H1 (cell line): ENCODE results near the gene NSFL1C. TPM values are rescaled to one million over a fixed set of nuclear protein-coding genes. Genes with fewer than 3 reads are reported as not detected.

Experiments
- CTCF ChIA-PET: fragments of 300-600 bp; sonication (Branson Sonifier 250); formaldehyde crosslinking; loops from one replicate; lab custom pipeline; 2021; ENCODE audit not compliant: partially characterized antibody; lab: Charles Lee
- POLR2A ChIA-PET: fragments of 300-600 bp; sonication (Branson Sonifier 250); formaldehyde crosslinking; loops from one replicate; lab custom pipeline; 2021; ENCODE audit warnings: inconsistent platforms; ENCODE audit not compliant: partially characterized antibody; lab: Charles Lee
- DNase-seq, 2 experiments: peaks; one replicate each; pipeline versions ENCODE4 v3.0.0 to v3.0.0-alpha.2; 2010 to 2022; ENCODE audit warnings: low spot score in 2 of 2, low read depth in 1 of 2, mixed read lengths in 1 of 2
- FAIRE-seq: peaks from 2 replicates; lab custom pipeline; 2011; peaks lifted over from hg19 to GRCh38; lab: Jason Lieb, UNC
- H2AFZ ChIP-seq: 2 replicates; pipeline ENCODE4 v1.8.1; 2012; ENCODE audit warnings: low read length, inconsistent platforms
- H2AK5ac ChIP-seq: 2 replicates; pipeline ENCODE4 v1.6.1; 2013; ENCODE audit warnings: low read depth, low read length
- H2BK120ac ChIP-seq: replicated peaks from 2 replicates; pipeline ENCODE3; 2013; ENCODE audit warnings: low read depth, low read length, inconsistent platforms
- H2BK12ac ChIP-seq: 2 replicates; pipeline ENCODE4 v1.6.1; 2013; ENCODE audit warnings: low read depth, low read length
- H2BK15ac ChIP-seq: 2 replicates; pipeline ENCODE4 v1.6.1; 2013; ENCODE audit warnings: low read length
- H2BK20ac ChIP-seq: 2 replicates; pipeline ENCODE4 v1.6.1; 2013; ENCODE audit warnings: low read length
- H2BK5ac ChIP-seq: 2 replicates; pipeline ENCODE4 v1.6.1; 2013; ENCODE audit warnings: low read depth, low read length
- H3K14ac ChIP-seq: 2 replicates; pipeline ENCODE4 v1.6.1; 2013; ENCODE audit warnings: inconsistent platforms; ENCODE audit not compliant: insufficient read length
- H3K18ac ChIP-seq: 2 replicates; pipeline ENCODE4 v1.6.1; 2013; ENCODE audit warnings: low read length; ENCODE audit errors: extremely low read depth
- H3K23ac ChIP-seq: 2 replicates; pipeline ENCODE4 v1.6.1; 2013; ENCODE audit warnings: inconsistent platforms; ENCODE audit not compliant: insufficient read length
- H3K23me2 ChIP-seq: 2 replicates; pipeline ENCODE4 v1.6.1; 2013; ENCODE audit warnings: low read depth, low read length
- H3K27ac ChIP-seq: 2 replicates; pipeline ENCODE4 v1.6.1; 2011; ENCODE audit warnings: low read depth, low read length, inconsistent platforms
- H3K27me3 ChIP-seq, 4 experiments: replicated peaks in 1 of 4; 1 replicate in 1 of 4; 2 replicates in 3 of 4; pipeline versions ENCODE4 v1.6.1 to v1.8.1; 2011 to 2013; ENCODE audit warnings: low read length in 3 of 4, mild to moderate bottlenecking in 3 of 4, inconsistent platforms in 2 of 4, mixed read lengths in 2 of 4, moderate library complexity in 1 of 4; ENCODE audit not compliant: control insufficient read depth in 3 of 4, insufficient read depth in 3 of 4; ENCODE audit errors: extremely low read depth in 1 of 4
- H3K36me3 ChIP-seq, 4 experiments: 2 replicates each; pipeline versions ENCODE4 v1.6.1 to v1.8.1; 2011 to 2013; ENCODE audit warnings: mild to moderate bottlenecking in 4 of 4, low read length in 3 of 4, moderate library complexity in 2 of 4, control low read depth in 1 of 4, inconsistent platforms in 1 of 4; ENCODE audit not compliant: insufficient read depth in 4 of 4, control insufficient read depth in 2 of 4
- H3K4ac ChIP-seq: replicated peaks from 2 replicates; pipeline ENCODE3; 2013; ENCODE audit warnings: low read length, low read depth, mixed read lengths, inconsistent platforms; ENCODE audit not compliant: insufficient read length
- H3K4me1 ChIP-seq, 4 experiments: replicated peaks in 1 of 4; 1 replicate in 1 of 4; 2 replicates in 3 of 4; pipeline versions ENCODE4 v1.6.1 to v1.8.1; 2011 to 2013; ENCODE audit warnings: low read length in 3 of 4, inconsistent platforms in 2 of 4, mixed read lengths in 1 of 4; ENCODE audit not compliant: insufficient read depth in 4 of 4, control insufficient read depth in 3 of 4
- H3K4me2 ChIP-seq, 2 experiments: 2 replicates each; pipeline versions ENCODE4 v1.6.1 to v1.8.1; 2011 to 2013; ENCODE audit warnings: low read depth in 2 of 2, low read length in 2 of 2, control low read depth in 1 of 2, inconsistent platforms in 1 of 2, mild to moderate bottlenecking in 1 of 2; ENCODE audit not compliant: insufficient read depth in 1 of 2
- H3K4me3 ChIP-seq, 4 experiments: fragments of 200-600, 300-600 bp in 1 of 4; sonication (generic), shearing (Covaris generic), sonication (Bioruptor Twin) in 1 of 4; 2 replicates each; pipeline versions ENCODE4 v1.5.1 to v1.8.1; 2011 to 2016; ENCODE audit warnings: low read length in 4 of 4, low read depth in 3 of 4, control low read depth in 2 of 4, inconsistent platforms in 2 of 4, mild to moderate bottlenecking in 2 of 4, mixed read lengths in 1 of 4, moderate library complexity in 1 of 4; ENCODE audit not compliant: insufficient read depth in 2 of 4; ENCODE audit errors: extremely low read depth in 1 of 4
- H3K56ac ChIP-seq: replicated peaks from 2 replicates; pipeline ENCODE3; 2013; ENCODE audit warnings: low read depth, mild to moderate bottlenecking, mixed read lengths, low read length, inconsistent platforms; ENCODE audit not compliant: insufficient read length
- H3K79me1 ChIP-seq: 2 replicates; pipeline ENCODE4 v1.6.1; 2013; ENCODE audit warnings: low read depth, low read length, control low read depth
- H3K79me2 ChIP-seq, 2 experiments: 2 replicates each; pipeline versions ENCODE4 v1.6.1 to v1.8.1; 2012 to 2013; ENCODE audit warnings: low read length in 2 of 2, mild to moderate bottlenecking in 2 of 2, inconsistent platforms in 1 of 2; ENCODE audit not compliant: insufficient read depth in 2 of 2, control insufficient read depth in 1 of 2
- H3K9ac ChIP-seq, 4 experiments: replicated peaks in 1 of 4; 1 replicate in 1 of 4; 2 replicates in 3 of 4; pipeline versions ENCODE4 v1.6.1 to v1.8.1; 2011 to 2013; ENCODE audit warnings: low read depth in 3 of 4, low read length in 3 of 4, control low read depth in 2 of 4, mild to moderate bottlenecking in 2 of 4, moderate library complexity in 2 of 4, inconsistent platforms in 1 of 4; ENCODE audit errors: extremely low read depth in 1 of 4
- H3K9me3 ChIP-seq, 2 experiments: 2 replicates each; pipeline versions ENCODE4 v1.6.1 to v1.8.1; 2012 to 2013; ENCODE audit warnings: mild to moderate bottlenecking in 2 of 2, moderate library complexity in 2 of 2, control low read depth in 1 of 2, inconsistent platforms in 1 of 2, low read depth in 1 of 2, low read length in 1 of 2, mixed read lengths in 1 of 2; ENCODE audit not compliant: insufficient read depth in 2 of 2
- H4K20me1 ChIP-seq, 2 experiments: replicated peaks in 1 of 2; 2 replicates each; pipeline versions ENCODE3 to v1.8.1; 2011 to 2013; ENCODE audit warnings: inconsistent platforms in 2 of 2, low read length in 2 of 2, mild to moderate bottlenecking in 1 of 2; ENCODE audit not compliant: insufficient read depth in 2 of 2, control insufficient read depth in 1 of 2
- H4K5ac ChIP-seq: 2 replicates; pipeline ENCODE4 v1.6.1; 2013; ENCODE audit warnings: low read length, low read depth, mixed read lengths, inconsistent platforms; ENCODE audit not compliant: insufficient read length
- H4K8ac ChIP-seq: 2 replicates; pipeline ENCODE4 v1.8.0; 2013; ENCODE audit warnings: mild to moderate bottlenecking, moderate library complexity, low read length, inconsistent platforms; ENCODE audit not compliant: insufficient read depth; ENCODE audit errors: extremely low read depth
- H4K91ac ChIP-seq: replicated peaks from 2 replicates; pipeline ENCODE3; 2013; ENCODE audit warnings: low read length, mixed read lengths, inconsistent platforms; ENCODE audit not compliant: insufficient read length
- CBX5 ChIP-seq: fragments of 300-800, 300-1000 bp; sonication (generic); IDR thresholded peaks from 2 replicates; pipeline ENCODE4 v1.7.1; 2016; ENCODE audit warnings: antibody characterized with exemption, low read length, low read depth
- CEBPB ChIP-seq: IDR thresholded peaks from 2 replicates; pipeline ENCODE4 v1.6.1; 2012; ENCODE audit warnings: low read depth, low read length
- CHD2 ChIP-seq: IDR thresholded peaks from 2 replicates; pipeline ENCODE4 v1.6.1; 2012; ENCODE audit warnings: low read length, improper control_type of control experiment
- CREB1 ChIP-seq: IDR thresholded peaks from 2 replicates; pipeline ENCODE4 v1.6.1; 2012; ENCODE audit warnings: inconsistent platforms
- EGR1 ChIP-seq: IDR thresholded peaks from 2 replicates; pipeline ENCODE4 v1.6.1; 2011; ENCODE audit warnings: low read depth, low read length, borderline replicate concordance
- EZH2 ChIP-seq: fragments of 200-600 bp; sonication (generic); IDR thresholded peaks from 2 replicates; pipeline ENCODE4 v1.7.1; 2012; ENCODE audit warnings: low read depth, mild to moderate bottlenecking, moderate library complexity, low read length, inconsistent platforms; ENCODE audit not compliant: severe bottlenecking
- FOSL1 ChIP-seq: IDR thresholded peaks from 2 replicates; pipeline ENCODE4 v1.6.1; 2011; ENCODE audit warnings: mild to moderate bottlenecking, low read depth, low read length, moderate library complexity; ENCODE audit not compliant: insufficient read depth
- GABPA ChIP-seq: IDR thresholded peaks from 2 replicates; pipeline ENCODE4 v1.6.1; 2011; ENCODE audit warnings: mild to moderate bottlenecking, low read length, moderate library complexity, borderline replicate concordance; ENCODE audit not compliant: insufficient read depth
- HDAC2 ChIP-seq, 2 experiments: fragments of 300-600 bp in 1 of 2; sonication (generic) in 1 of 2; IDR thresholded peaks; 2 replicates each; pipeline ENCODE4 v1.6.1; 2011 to 2012; ENCODE audit warnings: low read depth in 2 of 2, low read length in 2 of 2, mild to moderate bottlenecking in 2 of 2, moderate library complexity in 2 of 2, borderline replicate concordance in 1 of 2, inconsistent platforms in 1 of 2
- NRF1 ChIP-seq: IDR thresholded peaks from 2 replicates; pipeline ENCODE4 v1.6.1; 2011; ENCODE audit warnings: mild to moderate bottlenecking, low read depth, low read length, improper control_type of control experiment
- POLR2A ChIP-seq, 2 experiments: IDR thresholded peaks; 1 replicate in 1 of 2; 2 replicates in 1 of 2; pipeline ENCODE4 v1.6.1; 2011; ENCODE audit warnings: low read depth in 2 of 2, low read length in 2 of 2, mild to moderate bottlenecking in 2 of 2; ENCODE audit errors: control extremely low read depth in 1 of 2
- RAD21 ChIP-seq, 2 experiments: IDR thresholded peaks in 1 of 2; conservative IDR thresholded peaks in 1 of 2; 2 replicates each; pipeline ENCODE4 v1.6.1; 2011; ENCODE audit warnings: low read depth in 2 of 2, low read length in 2 of 2, improper control_type of control experiment in 1 of 2, inconsistent platforms in 1 of 2, mild to moderate bottlenecking in 1 of 2, moderate library complexity in 1 of 2
- RBBP5 ChIP-seq: IDR thresholded peaks from 2 replicates; pipeline ENCODE4 v1.7.1; 2012; ENCODE audit warnings: low read depth, mild to moderate bottlenecking, inconsistent platforms, low read length, moderate library complexity, borderline replicate concordance
- SP1 ChIP-seq: IDR thresholded peaks from 2 replicates; pipeline ENCODE4 v1.6.1; 2011; ENCODE audit warnings: low read depth, low read length
- SP2 ChIP-seq: IDR thresholded peaks from 2 replicates; pipeline ENCODE4 v1.6.1; 2012; ENCODE audit warnings: mild to moderate bottlenecking, low read length, inconsistent platforms
- TCF12 ChIP-seq: IDR thresholded peaks from 2 replicates; pipeline ENCODE4 v1.6.1; 2011; ENCODE audit warnings: low read depth, mild to moderate bottlenecking, low read length
- WGBS, 2 experiments: shearing (Covaris generic) in 1 of 2; methylation state at CpG; one replicate each; pipeline versions ENCODE4 v1.1.6 to v1.1.7; 2013 to 2015; ENCODE audit warnings: low lambda C conversion rate in 2 of 2, mixed read lengths in 2 of 2, inconsistent platforms in 1 of 2, low coverage in 1 of 2, missing lambda C conversion rate in 1 of 2; ENCODE audit not compliant: insufficient replicate concordance in 2 of 2, insufficient coverage in 1 of 2, insufficient read length in 1 of 2; ENCODE audit errors: extremely low coverage in 1 of 2, missing lambda C conversion rate in 1 of 2; 5-methylcytosine and 5-hydroxymethylcytosine counted together
- polyA plus RNA-seq, 7 experiments: library from polyadenylated mRNA; depleted of rRNA in 3 of 7; stranded (reverse) in 5 of 7; unstranded in 2 of 7; fragments of >200 nt in 5 of 7; fragments of 200-250 nt in 2 of 7; gene quantifications; 1 replicate in 5 of 7; 2 replicates in 1 of 7; 4 replicates in 1 of 7; pipeline versions ENCODE4 v1.2.1 to v1.2.3, GENCODE V29; 2011 to 2013; ENCODE audit warnings: missing spikeins in 2 of 7, mixed read lengths in 2 of 7
- total RNA-seq: library from RNA; stranded (reverse); fragmentation: NEBNext Ultra II Directional; extraction: Animal tissue kit (Norgen Biotek cat#: 25700); gene quantifications from 2 replicates; pipeline ENCODE4 v1.2.1, GENCODE V29; 2021

Gene NSFL1C
- total and polyA plus RNA-seq, 2 of the 8 experiments (the other 6 are each of a cell fraction or from before 2014, with no cell fraction given): 21.6 to 98.0 TPM

- Histone ChIP-seq H2AFZ (no peak overlapping the region), H2BK20ac (no peak overlapping the region), H2BK120ac (no peak overlapping the region), H2BK5ac (no peak overlapping the region), H3K4me3 (no peak overlapping the region), H3K4me1 (no peaks in the 10 kb centered on the region), H3K4me2 (no peak overlapping the region), H3K4ac (no peak overlapping the region), H3K18ac (no peak overlapping the region), H3K9me3 (no peaks in the 10 kb centered on the region), H3K23me2 (no peaks in the 10 kb centered on the region), H4K20me1 (peaks cover 0 to 3% of the 10 kb centered on the region in 2 experiments), H3K23ac (no peak overlapping the region), H2BK12ac (no peak overlapping the region), H3K9ac (no peak overlapping the region), H2BK15ac (no peak overlapping the region), H3K14ac (no peak overlapping the region), H3K36me3 (peaks cover 20 to 47% (median 37%) of the 10 kb centered on the region in 4 experiments), H2AK5ac (no peak overlapping the region), H3K56ac (no peak overlapping the region), H4K8ac (no peak overlapping the region), H3K27ac (no peak overlapping the region), H3K27me3 (no peaks in the 10 kb centered on the region), H4K5ac (no peak overlapping the region), H3K79me2 (no peaks in the 10 kb centered on the region), H3K79me1 (no peaks in the 10 kb centered on the region), H4K91ac (no peak overlapping the region)
- POLR2A ChIA-PET: no interaction called here
- DNase-seq (no peak), FAIRE-seq (no peak)
- CTCF ChIA-PET: interaction anchor here (1.8 kb wide), 1 partner anchor 14 kb away, joined by 4 read pairs; no protein-coding TSS in a partner anchor
- 92% methylated on average over 2 of the region's 2 CpGs; no CpG with 5 or more reads in 1 of the 2 experiments for WGBS, 2 experiments
- no peak for TF ChIP-seq CBX5
- no peak for TF ChIP-seq SP2
- no peak for TF ChIP-seq POLR2A (IDR thresholded peaks at IDR 0.05; ENCODE audit: control extremely low read depth in 1 of 2, low read depth in 2 of 2, low read length in 2 of 2)
- no peak for TF ChIP-seq EGR1
- TF ChIP-seq HDAC2 (IDR thresholded peaks at IDR 0.05; ENCODE audit: borderline replicate concordance in 1 of 2, low read depth in 2 of 2, low read length in 2 of 2): no peak
- no peak for TF ChIP-seq NRF1
- no peak for TF ChIP-seq SP1
- no peak for TF ChIP-seq CEBPB
- TF ChIP-seq RAD21 (IDR thresholded peaks at IDR 0.05 in 1 of 2, conservative IDR thresholded peaks at IDR 0.05 in 1 of 2; ENCODE audit: low read depth in 2 of 2, low read length in 2 of 2): no peak
- TF ChIP-seq RBBP5: no peak
- TF ChIP-seq TCF12: no peak
- TF ChIP-seq CREB1: no peak
- no peak for TF ChIP-seq EZH2
- no peak for TF ChIP-seq CHD2
- TF ChIP-seq FOSL1: no peak
- TF ChIP-seq GABPA: no peak
Observed at GRCh38 chr20:1442304-1442703, 24.3 kb downstream of the NSFL1C start.
